Fibroblast of gingiva (primary cell): Measurements from ENCODE around the gene SLC19A1.

Experiments used
- DNase-seq: peaks from one replicate; pipeline ENCODE4 v3.0.0-alpha.2; 2011; ENCODE audit warnings: low read depth

The SLC19A1 gene

DNA sequence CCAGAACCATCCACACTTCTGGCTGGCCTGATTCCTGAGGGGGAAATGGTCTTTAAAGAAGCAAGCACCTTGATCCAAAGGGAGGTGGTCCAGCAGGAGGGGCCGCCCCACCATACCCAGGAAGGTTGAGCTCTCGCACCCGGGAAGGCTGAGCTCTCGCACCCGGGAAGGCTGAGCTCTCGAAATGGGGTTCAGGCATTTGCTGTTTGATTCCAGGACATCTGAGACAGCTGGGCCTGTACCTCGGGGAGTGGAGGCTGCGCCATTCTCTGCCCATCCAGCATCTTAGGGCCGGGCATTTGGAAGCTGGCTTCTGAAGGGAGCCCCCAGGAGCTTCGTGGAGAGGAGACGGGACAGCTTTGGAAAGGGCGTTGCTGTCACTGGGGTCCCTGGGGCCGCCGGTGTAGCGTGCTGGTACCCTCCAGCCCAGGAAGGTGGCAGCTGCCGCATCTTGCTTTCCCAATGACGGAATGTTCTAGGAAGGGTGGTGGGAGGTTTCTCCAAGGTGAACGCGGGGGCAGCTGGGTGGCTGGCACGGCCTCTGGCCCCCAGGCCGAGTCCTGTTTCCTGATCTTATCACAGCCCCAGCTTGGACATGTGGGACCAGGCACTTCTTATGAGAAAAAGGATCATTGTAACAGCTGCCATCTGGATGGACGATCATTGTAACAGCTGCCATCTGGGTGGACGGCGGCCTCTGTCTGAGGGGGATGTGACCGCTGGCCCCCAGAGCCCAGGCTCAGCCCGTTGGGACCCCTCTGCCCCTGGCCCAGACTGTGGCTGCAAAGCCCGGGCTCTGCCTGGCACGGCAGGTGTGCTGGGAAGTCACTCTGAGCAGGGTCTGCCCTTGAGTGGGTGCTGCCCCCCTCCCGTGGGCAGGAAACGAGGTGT lies 75.7 kb downstream of the SLC19A1 start:
- no peak for DNase-seq

DNA sequence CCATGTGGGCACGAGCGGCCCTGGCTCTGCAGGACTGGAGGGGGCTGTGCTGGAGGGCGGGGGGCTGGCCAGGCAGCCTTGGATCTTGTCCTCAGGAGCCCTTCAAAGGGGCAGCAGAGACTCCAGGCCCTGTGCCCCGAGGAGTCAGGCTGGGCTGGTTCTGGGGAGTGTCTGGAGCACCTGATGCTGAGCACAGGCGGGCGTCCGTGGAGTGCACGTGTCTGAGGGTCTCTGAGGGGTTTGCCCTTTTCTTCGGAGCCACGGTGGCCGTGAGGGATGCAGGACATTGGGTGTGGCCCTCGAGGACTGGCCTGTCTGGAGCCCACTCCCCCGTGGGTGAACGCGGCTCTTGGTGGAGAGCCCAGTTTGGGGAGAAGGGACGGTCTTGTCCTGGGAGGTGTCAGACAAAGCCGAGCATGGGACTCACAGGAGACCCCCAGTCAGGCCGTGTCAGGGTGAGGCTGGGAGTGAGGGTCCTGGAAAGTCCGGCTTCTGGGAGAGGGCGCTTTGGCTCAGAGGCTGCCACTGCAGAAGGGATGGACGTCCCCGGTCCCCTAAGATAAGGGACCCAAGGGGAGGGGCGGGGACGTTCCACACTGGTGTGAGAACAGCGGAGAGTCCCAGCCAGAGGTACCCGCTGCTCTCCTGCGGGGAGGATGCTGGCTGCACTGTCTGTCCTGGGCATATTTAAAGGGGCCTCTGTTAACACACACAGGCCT lies 76.5 kb downstream of the SLC19A1 start:
- no peak for DNase-seq

DNA sequence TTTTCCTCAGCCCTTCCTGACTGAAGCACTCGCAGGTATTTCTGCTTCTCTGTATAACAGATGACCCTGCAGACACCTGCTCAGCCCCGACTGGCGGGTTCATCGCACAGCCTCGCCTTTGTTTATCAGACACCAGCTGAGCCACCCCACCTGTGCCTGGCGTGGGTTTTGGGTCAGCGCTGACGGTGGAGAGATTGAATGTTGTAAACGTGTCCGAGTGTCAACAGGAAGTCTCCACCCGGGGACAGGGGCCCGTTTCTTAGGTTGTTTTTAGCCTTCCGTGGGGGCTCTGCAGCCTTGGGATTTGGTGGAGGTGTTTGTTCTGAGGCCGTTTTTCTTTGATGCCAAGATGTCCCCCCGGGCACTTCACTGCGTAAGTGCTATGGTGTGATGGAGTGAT lies 77.1 kb downstream of the SLC19A1 start:
- DNase-seq = no peak

DNA sequence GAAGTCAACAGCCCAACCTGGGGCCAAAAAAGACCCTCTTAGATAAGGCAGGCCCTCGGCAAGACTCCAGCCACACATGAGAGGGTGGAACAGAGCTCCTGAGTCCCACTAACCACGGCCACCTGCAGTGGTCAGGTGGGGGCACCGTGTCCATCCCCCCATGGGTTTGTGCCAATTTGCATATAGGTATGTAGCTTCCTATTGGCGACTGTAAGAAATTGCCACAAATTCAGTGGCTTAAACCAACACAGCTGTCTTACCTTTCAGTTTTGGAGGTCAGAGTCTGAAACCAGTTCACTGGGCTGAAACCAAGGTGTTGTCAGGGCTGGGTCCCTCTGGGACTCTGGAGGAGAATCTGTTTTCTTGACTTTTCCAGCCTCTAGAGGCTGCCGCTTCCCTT lies 77.9 kb downstream of the SLC19A1 start:
- no peak for DNase-seq

DNA sequence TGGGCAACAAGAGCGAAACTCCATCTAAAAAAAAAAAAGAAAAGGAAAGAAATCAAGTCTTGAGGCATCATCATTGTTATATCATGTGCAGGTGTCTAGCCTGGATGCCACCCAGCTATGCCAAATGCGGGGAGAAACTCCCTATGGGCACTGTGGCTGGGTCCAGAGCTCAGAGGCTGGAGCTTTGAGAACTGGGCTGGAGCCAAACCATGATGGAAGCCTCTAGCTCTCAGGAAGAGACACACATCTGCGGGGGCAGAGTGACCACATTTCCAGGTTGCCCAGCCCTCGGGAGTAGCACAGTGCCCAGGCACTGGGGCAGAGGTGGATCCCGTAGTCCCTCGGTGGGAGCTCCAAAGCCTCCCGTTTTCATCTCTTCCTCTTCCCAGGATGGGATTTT lies 78.4 kb downstream of the SLC19A1 start:
- DNase-seq = no peak

DNA sequence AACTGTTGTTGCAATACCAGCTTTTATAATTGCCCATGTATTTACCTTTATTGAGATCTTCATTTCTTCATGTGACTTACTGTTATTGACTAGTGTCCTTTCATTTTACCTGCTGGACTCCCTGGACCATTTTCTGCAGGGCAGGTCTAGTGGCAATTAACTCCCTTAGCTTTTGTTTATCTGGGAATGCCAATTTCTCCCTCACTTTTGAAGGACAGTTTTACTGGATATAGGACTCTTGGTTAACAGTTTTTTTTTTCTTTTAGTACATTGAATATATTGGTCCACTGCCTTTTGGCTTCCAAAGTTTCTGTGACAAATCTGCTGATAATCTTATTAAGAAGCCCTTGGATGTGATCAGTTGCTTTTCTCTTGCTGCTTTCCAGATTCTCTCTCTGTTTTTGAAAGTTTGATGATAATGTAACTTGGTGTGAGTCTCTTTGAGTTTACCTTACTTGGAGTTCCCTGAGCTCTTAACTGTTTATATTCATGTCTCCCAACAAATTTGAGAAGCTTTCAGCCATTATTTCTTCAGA lies 80.4 kb downstream of the SLC19A1 start:
- DNase-seq = no peak

DNA sequence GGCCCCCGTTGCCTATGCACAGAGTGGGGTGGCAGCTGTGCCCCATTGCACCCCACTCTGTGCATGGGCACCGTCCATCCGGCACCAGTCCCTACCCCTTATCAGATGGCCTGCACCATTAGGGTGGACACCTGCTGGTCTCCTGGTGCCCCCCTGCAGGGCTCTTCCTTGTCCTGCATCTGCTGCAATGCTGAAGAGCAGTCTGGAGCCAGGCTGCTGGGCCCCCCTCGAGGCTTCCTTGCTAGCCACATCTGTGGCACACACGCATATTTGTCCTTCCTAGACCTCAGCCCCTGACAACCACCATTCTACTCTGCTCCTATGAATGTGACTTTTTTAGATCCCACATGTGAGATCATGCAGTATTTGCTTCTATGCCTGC lies 80.9 kb downstream of the SLC19A1 start:
- no peak for DNase-seq

DNA sequence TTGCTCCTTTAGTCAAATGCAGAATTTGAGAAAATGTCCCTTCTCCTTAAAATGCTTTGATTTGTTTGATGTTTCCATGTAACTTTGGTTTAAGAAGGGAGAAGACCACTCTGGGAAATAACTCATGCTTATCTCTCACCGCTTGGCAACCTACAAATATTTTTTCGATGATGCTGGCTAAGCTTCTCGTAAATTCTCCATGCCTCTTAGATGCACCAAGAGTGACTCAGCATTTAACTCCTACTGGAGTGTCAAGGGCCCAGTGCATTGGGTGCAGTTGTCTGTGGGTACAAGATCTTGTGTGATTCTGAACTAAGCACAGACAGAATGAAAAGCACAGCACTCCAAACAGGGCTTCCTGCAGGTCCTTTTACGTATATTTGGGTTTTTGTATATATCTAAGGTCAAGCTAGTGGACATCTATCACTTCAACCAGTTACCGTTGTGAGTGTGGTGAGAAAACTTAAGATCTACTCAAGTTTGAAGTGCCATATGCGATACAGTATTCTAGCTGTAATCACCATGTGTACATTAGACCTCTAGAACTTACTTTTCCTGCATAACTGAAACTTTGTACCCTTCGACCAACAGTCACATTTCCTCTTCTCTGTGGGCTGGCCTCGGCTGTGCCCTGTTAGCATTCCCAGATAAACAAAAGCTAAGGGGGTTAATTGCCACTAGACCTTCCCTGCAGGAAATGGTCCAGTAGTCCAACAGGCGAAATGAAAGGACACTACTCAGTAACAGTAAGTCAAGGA lies 81.5 kb downstream of the SLC19A1 start:
- peak; percentile 40 for DNase-seq

DNA sequence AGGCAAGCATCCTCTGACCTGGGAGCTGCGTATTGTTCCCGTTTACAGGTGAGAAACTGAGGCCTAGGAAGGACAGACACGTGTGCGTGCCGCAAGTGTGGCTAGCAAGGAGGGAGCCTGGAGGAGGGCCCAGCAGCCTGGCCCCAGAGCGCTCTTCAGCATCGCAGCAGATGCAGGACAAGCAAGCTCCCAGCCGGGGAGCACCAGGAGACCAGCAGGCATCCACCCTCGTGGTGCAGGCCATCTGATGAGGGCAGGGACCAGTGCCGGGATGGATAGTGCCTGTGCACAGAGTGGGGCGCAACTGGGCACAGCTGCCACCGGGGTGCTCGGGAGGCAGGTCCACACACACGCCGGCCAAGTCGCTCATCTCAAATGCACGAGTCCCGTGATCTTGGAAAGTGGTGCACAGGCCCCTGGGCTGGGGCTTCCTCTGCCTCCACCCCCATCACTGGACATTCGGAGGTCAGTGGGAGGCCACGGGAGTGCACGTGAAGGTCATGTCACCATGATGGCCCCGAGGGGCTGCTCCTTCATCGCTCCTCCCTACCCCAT lies 82.2 kb downstream of the SLC19A1 start:
- DNase-seq = no peak

DNA sequence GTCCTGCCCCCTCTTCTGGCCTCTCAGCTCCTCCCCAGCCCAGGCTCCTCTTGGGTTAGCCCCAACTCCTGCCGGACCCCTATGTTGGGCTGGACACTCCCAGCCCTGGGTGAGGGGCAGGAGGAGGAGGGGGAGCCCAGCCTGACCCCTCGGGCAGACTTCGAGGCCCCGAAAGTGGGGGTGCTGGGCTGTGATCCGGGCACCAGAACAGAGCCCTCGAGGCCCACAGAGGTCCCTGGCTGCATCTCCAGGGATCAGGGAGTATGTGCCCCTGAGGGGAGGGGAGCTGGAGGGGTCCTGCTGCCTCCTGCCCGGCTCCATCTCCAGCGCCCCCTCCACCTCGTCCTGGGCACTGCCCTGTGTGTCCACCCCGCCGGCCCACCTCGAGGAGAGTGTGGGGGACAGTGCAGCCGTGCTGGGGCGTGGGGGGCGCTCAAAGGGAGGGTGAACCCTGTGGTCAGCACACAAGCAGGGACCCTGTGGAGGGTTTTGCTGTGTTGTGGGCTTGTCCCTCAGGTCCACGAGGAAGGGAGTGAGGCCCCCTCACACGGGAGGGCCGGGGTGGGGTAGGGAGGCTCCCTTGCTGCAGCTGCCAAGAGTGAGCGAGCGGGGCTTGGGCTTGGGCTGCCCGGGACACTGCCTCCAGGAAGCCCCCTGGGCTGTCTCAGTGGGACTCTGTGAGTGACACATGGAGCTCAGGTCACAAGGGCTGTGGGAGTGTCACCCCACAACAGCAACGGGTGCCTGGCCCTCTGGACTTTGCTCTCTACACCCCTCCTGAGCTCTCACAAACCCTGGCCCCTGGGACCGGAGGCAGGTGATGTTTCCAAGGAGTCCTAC lies 82.8 kb downstream of the SLC19A1 start:
- DNase-seq = no peak

DNA sequence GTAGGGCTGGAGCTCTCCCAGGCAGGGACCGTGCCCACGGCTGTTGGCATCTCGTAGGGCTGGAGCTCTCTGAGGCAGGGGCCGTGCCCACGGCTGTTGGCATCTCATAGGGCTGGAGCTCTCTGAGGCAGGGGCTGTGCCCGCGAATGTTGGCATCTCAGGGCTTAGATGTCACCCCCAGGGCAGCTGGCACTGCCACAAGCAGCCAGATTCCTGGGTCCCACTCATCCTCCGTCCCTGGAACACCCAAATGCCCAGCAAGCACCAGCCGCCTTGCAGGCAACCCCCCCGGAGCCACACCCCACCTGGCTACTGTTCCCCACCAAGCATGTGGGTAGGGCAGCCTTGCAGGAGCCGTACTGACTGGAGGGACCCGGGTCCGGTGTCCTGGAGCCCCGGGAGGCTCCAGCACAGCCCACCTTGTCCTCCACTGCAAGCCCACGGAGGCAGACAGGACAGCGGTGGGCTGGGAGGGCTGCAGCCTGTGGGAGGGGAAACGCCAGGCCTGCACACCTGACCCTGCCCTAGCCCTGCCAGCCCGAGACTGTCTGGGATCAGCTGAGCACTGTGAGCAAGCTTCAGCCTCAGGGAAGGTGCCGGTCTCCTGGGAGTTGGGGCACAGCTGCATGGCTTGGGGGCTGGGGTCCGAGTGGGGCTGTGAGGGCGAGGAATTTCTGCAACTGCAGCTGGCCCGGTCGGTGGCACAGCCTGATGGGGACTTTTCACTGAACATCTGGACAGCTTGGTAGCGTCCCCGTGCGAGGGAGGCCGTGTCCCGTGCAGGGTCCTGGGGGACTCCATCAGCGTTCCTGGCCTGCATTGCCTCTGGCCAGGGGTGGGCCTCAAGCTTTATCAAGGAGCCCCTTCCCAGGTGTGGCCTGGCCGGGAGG lies 83.7 kb downstream of the SLC19A1 start:
- no peak for DNase-seq

DNA sequence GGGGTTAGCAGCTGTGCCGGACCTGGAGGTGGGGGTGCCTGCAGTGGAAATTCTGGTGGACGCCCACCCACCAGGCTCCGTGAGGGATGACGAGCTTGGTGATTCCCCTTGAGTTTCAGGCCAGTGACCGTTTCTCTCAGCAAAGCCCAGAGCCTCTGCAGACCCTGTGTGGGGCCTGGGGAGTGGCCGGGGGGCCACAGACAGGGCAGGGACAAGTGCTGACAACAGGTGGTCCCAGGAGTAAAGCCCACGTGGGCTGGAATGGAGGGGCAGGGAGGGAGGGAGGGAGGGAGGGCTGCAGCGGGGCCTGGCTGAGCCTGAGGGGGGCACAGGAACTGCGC lies 84.4 kb downstream of the SLC19A1 start:
- DNase-seq = no peak

DNA sequence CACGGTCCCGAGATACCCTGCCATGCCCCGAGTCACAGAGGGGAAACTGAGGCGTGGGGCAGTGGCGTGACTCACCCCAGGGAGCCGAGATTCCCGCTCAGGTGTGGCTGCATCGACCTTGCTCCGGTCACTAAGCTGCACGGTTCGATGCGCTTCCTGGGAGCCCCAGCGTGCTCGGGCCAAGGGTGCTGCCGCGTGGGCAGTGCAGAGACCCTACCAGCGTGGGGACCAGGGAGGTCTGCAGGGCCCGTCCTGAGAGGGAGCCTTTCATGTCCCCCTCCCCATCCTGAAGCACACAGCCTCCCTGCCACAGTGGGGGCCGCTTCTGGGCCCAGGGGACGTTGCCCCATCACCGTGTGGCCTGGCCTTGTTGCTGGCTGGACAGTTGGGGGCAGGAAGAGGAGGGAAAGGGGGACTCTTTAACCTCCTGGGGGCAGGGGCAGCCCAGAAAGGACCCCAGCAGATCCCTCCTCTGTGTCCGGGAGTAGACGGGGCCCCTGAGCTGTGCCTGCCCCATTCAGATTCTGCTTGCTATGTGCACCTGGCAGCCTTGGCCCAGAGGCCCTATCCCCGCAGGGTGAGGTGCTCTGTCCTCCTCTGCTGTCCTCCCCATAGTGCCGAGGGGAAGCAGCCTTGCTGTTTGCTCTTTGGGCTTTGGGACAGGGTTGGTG lies 84.9 kb downstream of the SLC19A1 start:
- DNase-seq = no peak

DNA sequence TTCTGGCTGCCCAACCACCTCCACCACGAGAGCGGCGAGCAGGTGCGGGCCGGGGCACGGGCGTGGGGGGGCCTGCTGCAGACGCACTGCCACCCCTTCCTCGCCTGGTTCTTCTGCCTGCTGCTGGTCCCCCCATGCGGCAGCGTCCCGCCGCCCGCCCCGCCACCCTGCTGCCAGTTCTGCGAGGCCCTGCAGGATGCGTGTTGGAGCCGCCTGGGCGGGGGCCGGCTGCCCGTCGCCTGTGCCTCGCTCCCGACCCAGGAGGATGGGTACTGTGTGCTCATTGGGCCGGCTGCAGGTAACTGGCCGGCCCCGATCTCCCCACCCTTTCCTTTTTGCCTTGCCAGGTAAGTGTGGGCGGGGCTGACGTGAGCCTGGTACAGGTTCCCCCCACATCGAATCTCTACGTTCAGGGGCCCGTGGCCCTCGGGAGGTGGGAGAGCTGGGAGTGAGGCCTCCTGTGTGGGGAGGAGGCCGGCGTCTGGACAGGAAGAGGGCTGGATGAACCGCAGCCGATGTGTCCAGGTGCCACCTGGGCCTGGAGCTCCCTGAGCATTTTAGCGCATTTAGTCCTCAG lies 85.6 kb downstream of the SLC19A1 start:
- DNase-seq = no peak

DNA sequence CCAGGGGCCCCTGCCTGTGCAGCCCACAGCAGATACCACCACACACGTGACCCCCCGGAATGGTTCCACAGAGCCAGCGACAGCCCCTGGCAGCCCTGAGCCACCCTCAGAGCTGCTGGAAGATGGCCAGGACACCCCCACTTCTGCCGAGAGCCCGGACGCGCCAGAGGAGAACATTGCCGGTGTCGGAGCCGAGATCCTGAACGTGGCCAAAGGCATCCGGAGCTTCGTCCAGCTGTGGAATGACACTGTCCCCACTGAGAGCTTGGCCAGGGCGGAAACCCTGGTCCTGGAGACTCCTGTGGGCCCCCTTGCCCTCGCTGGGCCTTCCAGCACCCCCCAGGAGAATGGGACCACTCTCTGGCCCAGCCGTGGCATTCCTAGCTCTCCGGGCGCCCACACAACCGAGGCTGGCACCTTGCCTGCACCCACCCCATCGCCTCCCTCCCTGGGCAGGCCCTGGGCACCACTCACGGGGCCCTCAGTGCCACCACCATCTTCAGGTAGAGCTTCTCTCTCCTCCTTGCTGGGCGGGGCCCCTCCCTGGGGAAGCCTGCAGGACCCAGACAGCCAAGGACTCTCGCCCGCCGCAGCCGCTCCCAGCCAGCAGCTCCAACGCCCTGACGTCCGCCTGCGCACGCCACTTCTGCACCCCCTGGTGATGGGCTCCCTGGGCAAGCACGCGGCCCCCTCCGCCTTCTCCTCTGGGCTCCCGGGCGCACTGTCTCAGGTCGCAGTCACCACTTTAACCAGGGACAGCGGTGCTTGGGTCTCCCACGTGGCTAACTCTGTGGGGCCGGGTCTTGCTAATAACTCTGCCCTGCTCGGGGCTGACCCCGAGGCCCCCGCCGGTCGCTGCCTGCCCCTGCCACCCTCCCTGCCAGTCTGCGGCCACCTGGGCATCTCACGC lies 86.3 kb downstream of the SLC19A1 start:
- DNase-seq = no peak

DNA sequence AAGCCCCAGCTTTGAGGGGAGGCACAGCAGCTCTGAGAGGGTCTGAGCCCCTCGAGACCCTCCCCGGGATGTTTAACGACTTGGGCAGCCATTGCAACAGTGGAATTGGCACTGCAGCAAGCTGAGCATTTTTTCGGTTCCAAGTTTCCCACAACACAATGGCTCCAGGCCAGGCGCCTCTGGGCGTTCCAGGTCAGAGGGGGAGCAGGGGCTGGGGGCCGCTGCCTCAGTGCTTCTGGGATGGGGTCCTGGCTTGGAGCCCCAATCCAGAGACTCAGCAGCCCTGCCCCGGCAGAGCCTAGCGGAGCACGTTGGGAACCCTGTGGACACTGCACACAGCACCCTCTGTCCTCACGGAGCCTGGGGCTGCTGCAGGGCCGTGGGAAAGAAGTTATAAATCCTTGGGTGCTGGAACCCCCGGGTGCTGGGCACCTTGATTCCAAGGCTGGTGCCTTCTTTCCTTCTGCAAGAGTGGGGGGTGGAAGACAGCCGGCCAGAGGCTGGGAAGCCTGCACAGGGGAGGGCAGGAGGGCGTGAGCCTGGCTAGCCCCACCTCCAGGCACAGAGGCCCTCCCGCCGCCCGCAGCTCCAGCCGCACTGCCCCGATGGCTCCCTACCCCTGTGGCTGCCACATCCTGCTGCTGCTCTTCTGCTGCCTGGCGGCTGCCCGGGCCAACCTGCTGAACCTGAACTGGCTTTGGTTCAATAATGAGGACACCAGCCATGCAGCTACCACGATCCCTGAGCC lies 87.1 kb downstream of the SLC19A1 start:
- peak; percentile 21 for DNase-seq

DNA sequence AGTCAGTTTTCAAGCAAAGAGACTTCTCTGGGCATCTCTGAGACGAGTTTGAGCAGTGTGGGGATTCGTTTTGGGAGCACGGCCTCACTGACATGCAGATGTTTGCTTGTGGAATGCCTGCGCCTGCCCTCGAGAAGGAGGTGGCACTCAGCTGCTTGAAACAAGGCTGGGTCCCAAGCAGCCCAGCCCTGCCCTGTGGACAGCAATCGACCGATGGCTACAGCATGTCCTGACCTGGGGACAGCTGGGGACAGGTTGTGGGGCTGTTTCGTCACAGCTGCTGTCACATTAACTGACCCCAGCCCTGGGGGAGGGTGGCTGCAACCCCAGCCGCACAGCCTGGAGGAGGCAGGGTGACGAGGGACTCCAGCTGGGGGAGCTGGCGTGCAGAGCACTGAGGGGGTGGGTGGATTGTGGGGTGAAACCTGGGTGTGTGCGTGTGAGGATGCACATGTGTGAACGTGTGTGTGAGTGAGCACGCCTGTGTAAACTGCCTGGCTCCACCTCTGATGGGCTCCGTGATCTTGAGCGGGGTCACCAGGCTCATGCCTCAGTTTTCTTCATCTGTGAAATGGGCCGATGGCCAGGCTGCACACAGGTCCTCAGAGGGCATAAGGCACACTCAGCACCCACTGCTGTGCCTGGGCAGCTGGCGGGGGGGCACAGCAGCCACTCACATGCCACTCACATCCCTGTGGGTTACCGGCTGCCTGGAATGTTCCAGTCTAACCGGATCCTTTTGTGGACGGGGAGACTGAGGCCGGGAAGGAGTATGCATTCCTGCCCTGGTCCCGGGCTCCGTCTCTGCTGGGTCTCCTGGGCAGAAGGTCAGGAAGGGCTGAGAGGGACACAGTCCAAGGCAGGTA lies 87.9 kb downstream of the SLC19A1 start:
- no peak for DNase-seq
